HUES64 (cell line): ENCODE results near the gene MBNL2.

ENCODE experiments used
- H3K27ac ChIP-seq: 2 replicates; pipeline ENCODE4 v1.7.0; 2013; ENCODE audit warnings: low read depth, low read length, inconsistent platforms
- H3K27me3 ChIP-seq: 2 replicates; pipeline ENCODE4 v1.6.1; 2013; ENCODE audit warnings: mild to moderate bottlenecking, low read length; ENCODE audit not compliant: insufficient read depth
- H3K36me3 ChIP-seq: 2 replicates; pipeline ENCODE4 v1.6.1; 2013; ENCODE audit warnings: mild to moderate bottlenecking, low read length; ENCODE audit not compliant: insufficient read depth
- H3K4me1 ChIP-seq: 2 replicates; pipeline ENCODE4 v1.6.1; 2013; ENCODE audit warnings: mild to moderate bottlenecking, low read length, moderate library complexity; ENCODE audit not compliant: insufficient read depth
- H3K4me3 ChIP-seq: 2 replicates; pipeline ENCODE4 v1.5.1; 2013; ENCODE audit warnings: mild to moderate bottlenecking, low read length, moderate library complexity
- H3K9ac ChIP-seq: 2 replicates; pipeline ENCODE4 v1.6.1; 2013; ENCODE audit warnings: mild to moderate bottlenecking, low read depth, low read length
- H3K9me3 ChIP-seq: 2 replicates; pipeline ENCODE4 v1.6.1; 2013; ENCODE audit warnings: low read depth, low read length; ENCODE audit not compliant: insufficient read depth
- WGBS: fragments of 150-250, 120-280 bp; methylation state at CpG from one replicate; pipeline ENCODE4 v1.1.7; 2013; ENCODE audit warnings: missing lambda C conversion rate; 5-methylcytosine and 5-hydroxymethylcytosine counted together

MBNL2 gene

GRCh38 chr13:97392020-97392419, 169.9 kb downstream of the MBNL2 start:
- no peaks in the 10 kb centered on the region for H3K27me3 ChIP-seq
- H3K9ac ChIP-seq, result no peak overlapping the region
- H3K27ac ChIP-seq, result no peak overlapping the region
- WGBS, result no CpG with 5 or more reads among the region's 1 CpG
- no peaks in the 10 kb centered on the region for H3K9me3 ChIP-seq
- H3K36me3 ChIP-seq, result no peaks in the 10 kb centered on the region
- no peaks in the 10 kb centered on the region for H3K4me1 ChIP-seq
- no peak overlapping the region for H3K4me3 ChIP-seq

GRCh38 chr13:97394542-97394941, 172.4 kb downstream of the MBNL2 start:
- Histone ChIP-seq H3K4me1 (no peaks in the 10 kb centered on the region), H3K27me3 (no peaks in the 10 kb centered on the region), H3K9ac (no peak overlapping the region), H3K9me3 (no peaks in the 10 kb centered on the region), H3K4me3 (no peak overlapping the region), H3K36me3 (no peaks in the 10 kb centered on the region), H3K27ac (no peak overlapping the region)

- Histone ChIP-seq H3K4me1 (no peaks in the 10 kb centered on the region), H3K36me3 (no peaks in the 10 kb centered on the region), H3K4me3 (no peak overlapping the region), H3K9me3 (no peaks in the 10 kb centered on the region), H3K9ac (no peak overlapping the region), H3K27ac (no peak overlapping the region), H3K27me3 (no peaks in the 10 kb centered on the region)
- 90% methylated on average over 4 of the region's 4 CpGs for WGBS
These were observed 173.5 kb downstream of the MBNL2 start for GRCh38 chr13:97395447-97396136.

- H3K9me3 ChIP-seq, result no peaks in the 10 kb centered on the region
- no peak overlapping the region for H3K4me3 ChIP-seq
- 87% methylated on average over 8 of the region's 10 CpGs for WGBS
These were observed 175.1 kb downstream of the MBNL2 start for GRCh38 chr13:97397267-97397666.

GRCh38 chr13:97401421-97401820, 179.3 kb downstream of the MBNL2 start:
- Histone ChIP-seq H3K4me1 (no peaks in the 10 kb centered on the region), H3K9me3 (no peaks in the 10 kb centered on the region), H3K9ac (no peak overlapping the region), H3K4me3 (no peak overlapping the region), H3K27me3 (no peaks in the 10 kb centered on the region), H3K36me3 (no peaks in the 10 kb centered on the region), H3K27ac (no peak overlapping the region)
- 59% methylated on average over 3 of the region's 3 CpGs for WGBS

More at GRCh38 chr13:97397267-97397666, 175.1 kb downstream of the MBNL2 start:
- Histone ChIP-seq H3K9ac (no peak overlapping the region), H3K36me3 (no peaks in the 10 kb centered on the region), H3K27ac (no peak overlapping the region), H3K27me3 (no peaks in the 10 kb centered on the region), H3K4me1 (no peaks in the 10 kb centered on the region)

GRCh38 chr13:97403893-97404750, 182.0 kb downstream of the MBNL2 start:
- no peaks in the 10 kb centered on the region for H3K36me3 ChIP-seq
- 97% methylated on average over 3 of the region's 3 CpGs for WGBS
- no peak overlapping the region for H3K9ac ChIP-seq
- H3K4me1 ChIP-seq, result no peaks in the 10 kb centered on the region
- no peak overlapping the region for H3K4me3 ChIP-seq
- no peaks in the 10 kb centered on the region for H3K27me3 ChIP-seq
- no peaks in the 10 kb centered on the region for H3K9me3 ChIP-seq
- no peak overlapping the region for H3K27ac ChIP-seq

GRCh38 chr13:97407540-97407939, 185.4 kb downstream of the MBNL2 start:
- Histone ChIP-seq H3K27me3 (no peaks in the 10 kb centered on the region), H3K9ac (no peak overlapping the region), H3K36me3 (no peaks in the 10 kb centered on the region), H3K4me3 (no peak overlapping the region), H3K9me3 (no peaks in the 10 kb centered on the region), H3K4me1 (no peaks in the 10 kb centered on the region), H3K27ac (no peak overlapping the region)
- WGBS, result 80% methylated on average over 1 of the region's 2 CpGs

- peaks cover 6% of the 10 kb centered on the region; the same call in 1 of the 2 replicates for H3K4me1 ChIP-seq
- no peaks in the 10 kb centered on the region for H3K27me3 ChIP-seq
- H3K9ac ChIP-seq, result no peak overlapping the region
- H3K9me3 ChIP-seq, result no peaks in the 10 kb centered on the region
- 90% methylated on average over 2 of the region's 2 CpGs for WGBS
- no peak overlapping the region for H3K27ac ChIP-seq
- no peak overlapping the region for H3K4me3 ChIP-seq
- no peaks in the 10 kb centered on the region for H3K36me3 ChIP-seq
These were observed 186.8 kb downstream of the MBNL2 start for GRCh38 chr13:97408938-97409337.

GRCh38 chr13:97411984-97412383, 189.9 kb downstream of the MBNL2 start:
- Histone ChIP-seq H3K27ac (no peak overlapping the region), H3K9me3 (no peaks in the 10 kb centered on the region), H3K4me3 (no peak overlapping the region), H3K4me1 (peaks cover 9% of the 10 kb centered on the region; the same call in 1 of the 2 replicates), H3K36me3 (no peaks in the 10 kb centered on the region), H3K27me3 (no peaks in the 10 kb centered on the region), H3K9ac (no peak overlapping the region)
- 94% methylated on average over 6 of the region's 6 CpGs for WGBS

GRCh38 chr13:97413694-97414093, 191.6 kb downstream of the MBNL2 start:
- WGBS, result 38% methylated on average over 1 of the region's 1 CpG
- peaks cover 9% of the 10 kb centered on the region; the same call in 1 of the 2 replicates for H3K4me1 ChIP-seq

GRCh38 chr13:97414392-97414791, 192.3 kb downstream of the MBNL2 start:
- WGBS, result 83% methylated on average over 3 of the region's 4 CpGs
- H3K9me3 ChIP-seq, result no peaks in the 10 kb centered on the region
- H3K27ac ChIP-seq, result no peak overlapping the region

More at GRCh38 chr13:97413694-97414093, 191.6 kb downstream of the MBNL2 start:
- no peaks in the 10 kb centered on the region for H3K27me3 ChIP-seq
- no peak overlapping the region for H3K27ac ChIP-seq
- H3K4me3 ChIP-seq, result no peak overlapping the region
- H3K9ac ChIP-seq, result no peak overlapping the region
- no peaks in the 10 kb centered on the region for H3K9me3 ChIP-seq
- no peaks in the 10 kb centered on the region for H3K36me3 ChIP-seq

More at GRCh38 chr13:97414392-97414791, 192.3 kb downstream of the MBNL2 start:
- H3K27me3 ChIP-seq, result no peaks in the 10 kb centered on the region
- H3K36me3 ChIP-seq, result no peaks in the 10 kb centered on the region
- H3K4me3 ChIP-seq, result no peak overlapping the region
- no peak overlapping the region for H3K9ac ChIP-seq
- peaks cover 9% of the 10 kb centered on the region; the same call in 1 of the 2 replicates for H3K4me1 ChIP-seq
